Suprapubic skin (tissue), 3 donors: ENCODE data around the gene STYXL1.
"Not testable (repeated sequence)": the region's sequence is repeated elsewhere in the genome, so short reads cannot be mapped to it uniquely, and the experiment has no call there.

Source experiments
- CTCF ChIP-seq, 2 donors: fragments of 200-600 bp in 1 of 2; fragments of 450-650 bp in 1 of 2; sonication (generic) in 1 of 2; IDR thresholded peaks; one replicate each; pipeline ENCODE4 v1.5.1; 2016 to 2019; ENCODE audit warnings: antibody characterized with exemption in 2 of 2, mild to moderate bottlenecking in 1 of 2, moderate library complexity in 1 of 2
- POLR2A ChIP-seq, 2 donors: fragments of 450-650 bp; IDR thresholded peaks; one replicate each; pipeline ENCODE4 v1.6.1; 2017; ENCODE audit warnings: antibody characterized with exemption in 2 of 2, mild to moderate bottlenecking in 2 of 2, moderate library complexity in 2 of 2

- TF ChIP-seq CTCF, POLR2A (IDR thresholded peaks at IDR 0.05): not testable (repeated sequence)
Observed at GRCh38 chr7:76094326-76094725, 46.5 kb upstream of the STYXL1 start.
